ENCODE results near the gene KRTAP9-1.

Gene KRTAP9-1

GRCh38 chr17:41178843-41179616, 10.7 kb upstream of the KRTAP9-1 start:
- POLR2A ChIA-PET (ENCODE audit: low non-redundant PET): no interaction called here

GRCh38 chr17:41184480-41184961, 5.2 kb upstream of the KRTAP9-1 start, which contains the start of gene KRTAP4-1:
Gene KRTAP4-1, minus strand, starts transcription at chr17:41184911. Its CDS starts 57 bp downstream, at chr17:41184854.
- ChIA-PET POLR2A (ENCODE audit: low non-redundant PET) (no interaction called here), CTCF (interaction anchor here (1.0 kb wide), 1 partner anchor 175 kb away, joined by 3 read pairs; no protein-coding TSS in a partner anchor)
- DNase-seq (ENCODE audit: low spot score): no peak
- no peak within 1 kb of the TSS for H3K27ac ChIP-seq
- TF ChIP-seq CTCF (conservative IDR thresholded peaks at IDR 0.05; ENCODE audit: low read depth): no peak

More at GRCh38 chr17:41178843-41179616, 10.7 kb upstream of the KRTAP9-1 start:
- H3K27ac ChIP-seq: no peak overlapping the region
- no peak for TF ChIP-seq CTCF (conservative IDR thresholded peaks at IDR 0.05; ENCODE audit: low read depth)
- CTCF ChIA-PET: no interaction called here
- no peak for DNase-seq (ENCODE audit: low spot score)

- no peak for TF ChIP-seq CTCF (conservative IDR thresholded peaks at IDR 0.05; ENCODE audit: low read depth)
- POLR2A ChIA-PET (ENCODE audit: low non-redundant PET): no interaction called here
- DNase-seq (ENCODE audit: low spot score): no peak
- CTCF ChIA-PET: interaction anchor here (0.6 to 1.0 kb wide), 2 partner anchors 11 to 175 kb away, joined by 3 read pairs; no protein-coding TSS in a partner anchor
- no peak overlapping the region for H3K27ac ChIP-seq
Observed at GRCh38 chr17:41185001-41185400, 4.7 kb upstream of the KRTAP9-1 start.

DNA sequence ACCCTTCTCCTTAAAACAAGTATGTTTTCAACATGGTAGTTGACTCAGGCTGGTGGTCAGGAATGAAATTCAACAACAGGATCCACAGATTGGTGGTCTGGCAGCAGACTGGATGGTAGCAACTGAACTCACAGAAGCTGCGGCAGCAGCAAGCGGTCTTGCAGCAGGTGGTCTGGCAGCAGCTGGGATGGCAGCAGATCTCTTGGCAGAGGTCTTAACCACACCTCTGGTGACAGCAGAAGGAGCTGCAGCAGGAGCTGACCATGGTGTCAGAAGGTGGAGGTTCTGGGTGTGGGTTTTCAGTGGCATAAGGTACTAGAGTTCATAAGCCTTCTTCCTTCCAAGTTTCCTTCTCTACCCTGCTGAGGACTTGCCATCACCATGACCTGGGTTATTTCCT, 2.8 kb upstream of the KRTAP9-1 start:
- POLR2A ChIA-PET (ENCODE audit: low non-redundant PET): no interaction called here
- no peak for TF ChIP-seq CTCF (conservative IDR thresholded peaks at IDR 0.05; ENCODE audit: low read depth)
- CTCF ChIA-PET: no interaction called here
- H3K27ac ChIP-seq: no peak overlapping the region
- DNase-seq (ENCODE audit: low spot score): no peak

DNA sequence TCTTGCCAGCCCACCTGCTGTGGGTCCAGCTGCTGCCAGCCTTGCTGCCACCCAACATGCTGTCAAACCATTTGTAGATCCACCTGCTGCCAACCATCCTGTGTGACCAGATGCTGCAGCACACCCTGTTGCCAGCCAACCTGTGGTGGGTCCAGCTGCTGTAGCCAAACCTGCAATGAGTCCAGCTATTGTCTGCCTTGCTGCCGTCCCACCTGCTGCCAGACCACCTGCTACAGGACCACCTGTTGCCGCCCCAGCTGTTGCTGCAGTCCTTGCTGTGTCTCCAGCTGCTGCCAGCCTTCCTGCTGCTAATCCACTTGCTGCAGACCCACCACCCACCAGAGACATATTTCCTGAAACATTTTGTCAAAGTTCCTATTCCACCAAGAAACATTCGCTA, 641 bp downstream of the KRTAP9-1 start:
- no peak for TF ChIP-seq CTCF (conservative IDR thresholded peaks at IDR 0.05; ENCODE audit: low read depth)
- ChIA-PET CTCF (interaction anchor here (0.7 kb wide), 1 partner anchor 305 kb away, joined by 5 read pairs; no protein-coding TSS in a partner anchor), POLR2A (ENCODE audit: low non-redundant PET) (no interaction called here)
- DNase-seq (ENCODE audit: low spot score): no peak
- H3K27ac ChIP-seq: no peak overlapping the region

- no peak for DNase-seq (ENCODE audit: low spot score)
- POLR2A ChIA-PET (ENCODE audit: low non-redundant PET): no interaction called here
- H3K27ac ChIP-seq: no peak overlapping the region
- TF ChIP-seq CTCF (conservative IDR thresholded peaks at IDR 0.05; ENCODE audit: low read depth): no peak
- CTCF ChIA-PET: no interaction called here
Observed at GRCh38 chr17:41196068-41196467, 6.4 kb downstream of the KRTAP9-1 start.

Data from RWPE1 (cell line).